ENCODE results near the gene SLC44A1. TPM values are rescaled to one million over a fixed set of nuclear protein-coding genes. Genes with fewer than 3 reads are reported as not detected.

Gene SLC44A1
- total and polyA plus RNA-seq, 12 donors = 6.1 to 29.0 (median 17.8) TPM

- WGBS, 2 donors = 85 to 93% methylated on average over 1 of the region's 1 CpG
- no peaks in the 10 kb centered on the region for H3K9me3 ChIP-seq
- H3K36me3 ChIP-seq = no peaks in the 10 kb centered on the region
- ATAC-seq (no peak), DNase-seq (no peak)
- no peak for TF ChIP-seq CTCF (IDR thresholded peaks at IDR 0.05)
- intact Hi-C loops (cut with DNase I) = loop anchor here in 1 of 10 donors (5.0 kb wide), 1 partner anchor 49 kb away; no protein-coding TSS in a partner anchor
- peaks cover 0 to 11% (median 6%) of the 10 kb centered on the region in 9 donors for H3K4me1 ChIP-seq
- no peak overlapping the region for H3K4me3 ChIP-seq
- no peaks in the 10 kb centered on the region for H3K27me3 ChIP-seq
- no peak overlapping the region for H3K27ac ChIP-seq
These were observed 8.2 kb upstream of the SLC44A1 start for GRCh38 chr9:105236261-105236660.

GRCh38 chr9:105237246-105237645 is 7.2 kb upstream of the SLC44A1 start:
- peaks cover 0 to 21% (median 15%) of the 10 kb centered on the region in 9 donors for H3K4me1 ChIP-seq
- no peaks in the 10 kb centered on the region for H3K27me3 ChIP-seq
- H3K36me3 ChIP-seq = no peaks in the 10 kb centered on the region
- no peaks in the 10 kb centered on the region for H3K9me3 ChIP-seq
- DNase-seq = no peak
- intact Hi-C loops (cut with DNase I) = loop anchor here in 1 of 10 donors (5.0 kb wide), 1 partner anchor 50 kb away; no protein-coding TSS in a partner anchor
- no peak overlapping the region for H3K4me3 ChIP-seq
- no peak for ATAC-seq
- TF ChIP-seq CTCF (IDR thresholded peaks at IDR 0.05) = no peak
- WGBS, 2 donors = 97 to 98% methylated on average over 3 of the region's 3 CpGs
- H3K27ac ChIP-seq = no peak overlapping the region

GRCh38 chr9:105238302-105238701 is 6.1 kb upstream of the SLC44A1 start:
- 70 to 78% methylated on average over 3 of the region's 3 CpGs for WGBS, 2 donors

GRCh38 chr9:105241356-105242043 is 3.0 kb upstream of the SLC44A1 start:
- Histone ChIP-seq H3K9me3 (peaks cover 0 to 6% (median 0%) of the 10 kb centered on the region in 11 donors), H3K4me3 (no peak overlapping the region), H3K36me3 (no peaks in the 10 kb centered on the region), H3K4me1 (peaks cover 0 to 44% (median 33%) of the 10 kb centered on the region in 9 donors), H3K27ac (peak overlapping the region in 3 of 10 donors; percentile 27 to 89 (median 80)), H3K27me3 (no peaks in the 10 kb centered on the region)
- no peak for ATAC-seq
- DNase-seq = no peak
- intact Hi-C loops (cut with DNase I) = loop anchor here in 4 of 10 donors (5.0 to 10.0 kb wide), 6 partner anchors 34 to 377 kb away; partner anchors contain the start of gene ABCA1 (in 3 of the 4)
- 61 to 64% methylated on average over 4 of the region's 4 CpGs for WGBS, 2 donors
- no peak for TF ChIP-seq CTCF (IDR thresholded peaks at IDR 0.05)

More at GRCh38 chr9:105238302-105238701, 6.1 kb upstream of the SLC44A1 start:
- intact Hi-C loops (cut with DNase I) = loop anchor here in 1 of 10 donors (5.0 kb wide), 1 partner anchor 51 kb away; no protein-coding TSS in a partner anchor
- ATAC-seq (no peak), DNase-seq (no peak)
- TF ChIP-seq CTCF (IDR thresholded peaks at IDR 0.05) = no peak
- H3K36me3 ChIP-seq = no peaks in the 10 kb centered on the region
- no peaks in the 10 kb centered on the region for H3K27me3 ChIP-seq
- no peak overlapping the region for H3K27ac ChIP-seq
- H3K4me3 ChIP-seq = no peak overlapping the region
- H3K4me1 ChIP-seq = peaks cover 0 to 29% (median 21%) of the 10 kb centered on the region in 9 donors
- peaks cover 0 to 5% (median 0%) of the 10 kb centered on the region in 11 donors for H3K9me3 ChIP-seq
